ENCODE data around the gene FURIN. TPM values are rescaled to one million over a fixed set of nuclear protein-coding genes. Genes with fewer than 3 reads are reported as not detected.

The FURIN gene
- total RNA-seq, 1 donor from 2014 or later: 143 TPM

DNA sequence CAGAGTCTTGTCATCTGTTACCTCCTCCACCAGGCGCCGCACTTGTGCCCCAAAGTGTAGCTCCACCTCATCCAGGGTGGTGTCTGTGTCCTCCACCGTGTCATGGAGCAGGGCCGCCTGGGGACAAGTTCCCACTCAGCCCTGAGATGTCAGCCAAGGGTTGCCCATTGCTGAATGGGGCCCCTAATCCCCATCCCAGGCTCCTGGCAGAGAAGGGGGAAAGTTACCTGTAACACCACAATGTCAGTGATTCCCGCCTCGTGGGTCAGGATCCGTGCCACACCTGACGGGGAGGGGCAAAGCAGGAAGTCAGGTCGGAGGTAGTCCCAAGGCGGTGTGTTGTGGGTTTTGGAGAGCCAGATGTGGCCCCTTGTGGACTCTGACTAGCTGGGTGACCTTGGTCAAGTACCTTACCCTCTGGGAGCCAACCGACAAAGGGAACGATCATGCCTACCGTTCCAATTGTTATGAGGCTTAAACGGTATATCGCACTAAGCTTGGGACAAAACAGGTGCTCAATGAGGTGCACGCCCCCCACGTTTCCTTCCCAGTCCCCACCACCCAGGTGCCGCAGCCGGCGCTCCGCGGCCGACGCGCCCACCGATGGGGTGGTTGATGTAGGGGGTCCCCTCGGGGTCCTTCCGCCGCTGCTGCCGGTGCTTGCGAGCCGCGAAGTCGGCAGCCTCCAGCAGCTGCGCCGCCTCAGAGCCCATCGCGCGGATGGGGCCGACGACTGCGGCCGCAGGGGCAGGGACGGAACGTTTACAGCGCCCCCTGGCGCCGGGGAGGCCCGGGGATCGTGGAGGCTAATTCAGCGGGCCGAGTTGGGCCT lies 63.7 kb downstream of the FURIN start, which contains the start of gene HDDC3:
TSS of gene HDDC3 (minus strand) at position 722 of the 832 bp plus-strand sequence. CDS start at position 713, 9 bp downstream.
- peaks cover 5% of the 10 kb centered on the region for H3K36me3 Mint-ChIP-seq (ENCODE audit: low read depth, unreplicated experiment)
- no peak within 1 kb of the TSS for H3K27ac Mint-ChIP-seq (ENCODE audit: unreplicated experiment)
- DNase-seq (ENCODE audit: low spot score): peak; percentile 96
- peak within 1 kb of the TSS; percentile 89 for H3K4me3 Mint-ChIP-seq (ENCODE audit: unreplicated experiment)
- TF ChIP-seq, protein P1, sequence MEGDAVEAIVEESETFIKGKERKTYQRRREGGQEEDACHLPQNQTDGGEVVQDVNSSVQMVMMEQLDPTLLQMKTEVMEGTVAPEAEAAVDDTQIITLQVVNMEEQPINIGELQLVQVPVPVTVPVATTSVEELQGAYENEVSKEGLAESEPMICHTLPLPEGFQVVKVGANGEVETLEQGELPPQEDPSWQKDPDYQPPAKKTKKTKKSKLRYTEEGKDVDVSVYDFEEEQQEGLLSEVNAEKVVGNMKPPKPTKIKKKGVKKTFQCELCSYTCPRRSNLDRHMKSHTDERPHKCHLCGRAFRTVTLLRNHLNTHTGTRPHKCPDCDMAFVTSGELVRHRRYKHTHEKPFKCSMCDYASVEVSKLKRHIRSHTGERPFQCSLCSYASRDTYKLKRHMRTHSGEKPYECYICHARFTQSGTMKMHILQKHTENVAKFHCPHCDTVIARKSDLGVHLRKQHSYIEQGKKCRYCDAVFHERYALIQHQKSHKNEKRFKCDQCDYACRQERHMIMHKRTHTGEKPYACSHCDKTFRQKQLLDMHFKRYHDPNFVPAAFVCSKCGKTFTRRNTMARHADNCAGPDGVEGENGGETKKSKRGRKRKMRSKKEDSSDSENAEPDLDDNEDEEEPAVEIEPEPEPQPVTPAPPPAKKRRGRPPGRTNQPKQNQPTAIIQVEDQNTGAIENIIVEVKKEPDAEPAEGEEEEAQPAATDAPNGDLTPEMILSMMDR (IDR thresholded peaks at IDR 0.05; ENCODE audit: unreplicated experiment): peak; percentile 84
- no peaks in the 10 kb centered on the region for H3K9me3 Mint-ChIP-seq (ENCODE audit: unreplicated experiment)
- H3K27me3 Mint-ChIP-seq (ENCODE audit: unreplicated experiment): peaks cover 2% of the 10 kb centered on the region
- H3K4me1 Mint-ChIP-seq (ENCODE audit: unreplicated experiment): peaks cover 20% of the 10 kb centered on the region

DNA sequence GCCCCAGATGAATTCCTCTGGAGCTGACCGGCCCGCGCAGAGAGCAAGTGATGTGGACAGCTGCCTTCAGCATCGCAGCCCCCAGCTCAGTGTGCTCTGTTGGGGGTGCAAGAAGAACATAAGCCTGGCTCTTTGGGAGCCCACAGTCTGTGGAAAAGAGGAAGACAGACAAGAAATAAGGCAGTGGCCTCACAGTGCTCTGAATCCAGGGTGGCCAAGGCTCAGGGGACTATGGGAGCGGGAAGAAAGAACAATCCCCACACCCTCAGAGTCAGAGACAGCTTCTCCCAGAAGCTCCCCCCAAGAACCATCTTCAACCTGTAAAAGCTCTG lies 64.2 kb downstream of the FURIN start:
- Mint-ChIP-seq H3K27ac (ENCODE audit: unreplicated experiment) (no peak overlapping the region), H3K4me1 (ENCODE audit: unreplicated experiment) (peaks cover 20% of the 10 kb centered on the region), H3K27me3 (ENCODE audit: unreplicated experiment) (peaks cover 2% of the 10 kb centered on the region), H3K36me3 (ENCODE audit: low read depth, unreplicated experiment) (peaks cover 5% of the 10 kb centered on the region), H3K9me3 (ENCODE audit: unreplicated experiment) (no peaks in the 10 kb centered on the region), H3K4me3 (ENCODE audit: unreplicated experiment) (no peak overlapping the region)
- no peak for DNase-seq (ENCODE audit: low spot score)
- TF ChIP-seq, protein P1 (IDR thresholded peaks at IDR 0.05; ENCODE audit: unreplicated experiment): no peak

Other genes starting within 250 kb of the FURIN start
- 11.5 TPM for gene BLM, start 151.2 kb upstream of the FURIN start, total RNA-seq (ENCODE audit: unreplicated experiment)
- 56.3 TPM for gene FES, start 15.9 kb downstream of the FURIN start, total RNA-seq (ENCODE audit: unreplicated experiment)
- 72.2 TPM for gene MAN2A2, start 34.7 kb downstream of the FURIN start, total RNA-seq (ENCODE audit: unreplicated experiment)
- gene HDDC3, start 64.0 kb downstream of the FURIN start, total RNA-seq (ENCODE audit: unreplicated experiment): 14.5 TPM
- gene UNC45A, start 66.7 kb downstream of the FURIN start, total RNA-seq (ENCODE audit: unreplicated experiment): 102 TPM
- gene RCCD1, start 86.3 kb downstream of the FURIN start, total RNA-seq (ENCODE audit: unreplicated experiment): 5.2 TPM
- 19.5 TPM for gene PRC1, start 125.9 kb downstream of the FURIN start, total RNA-seq (ENCODE audit: unreplicated experiment)
- gene VPS33B, start 154.0 kb downstream of the FURIN start, total RNA-seq (ENCODE audit: unreplicated experiment): 16.0 TPM
- gene SV2B, start 231.7 kb downstream of the FURIN start, total RNA-seq (ENCODE audit: unreplicated experiment): 0.26 TPM